VCaP (cell line): ENCODE results near the gene PAX8.

Experiments
- H3K27ac ChIP-seq: fragments of 450-650 bp; 2 replicates; pipeline ENCODE4 v1.5.1; 2017
- TF ChIP-seq, protein P1 (sequence below): fragments of 450-650 bp; conservative IDR thresholded peaks from 2 replicates; pipeline ENCODE4 v1.5.1; 2017; ENCODE audit warnings: mild to moderate bottlenecking, moderate library complexity

The PAX8 gene

DNA sequence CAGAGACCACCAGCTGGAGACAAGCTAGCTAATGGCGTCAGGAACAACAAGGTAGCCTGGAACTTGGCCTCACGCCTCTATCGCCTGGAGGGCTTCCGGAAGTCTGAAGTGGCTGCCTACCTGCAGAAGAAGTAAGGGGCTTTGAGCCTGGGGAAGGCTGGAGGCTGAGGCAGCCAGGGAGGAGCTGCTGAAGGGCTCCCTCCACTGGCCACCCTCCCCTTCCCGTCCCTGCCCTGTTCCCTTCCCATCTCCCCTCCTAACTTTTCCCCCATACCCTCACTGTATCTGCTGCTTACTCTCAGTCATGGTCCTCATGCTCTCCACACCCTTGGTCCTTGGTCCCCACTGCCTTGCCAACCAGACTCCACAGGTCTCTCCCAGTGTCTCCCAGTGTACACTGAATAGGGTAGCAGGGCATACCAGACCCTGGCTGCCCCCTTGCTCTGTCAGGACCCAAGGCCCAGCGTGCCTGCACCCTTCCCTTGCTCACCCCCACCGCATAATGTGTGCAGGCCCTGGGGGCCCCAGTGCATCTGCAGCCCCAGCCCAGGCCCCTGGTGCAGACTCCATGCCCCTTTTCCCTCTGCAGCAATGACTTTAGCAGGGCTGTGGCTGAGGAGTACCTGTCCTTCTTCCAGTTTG lies 86.1 kb downstream of the PAX8 start:
- TF ChIP-seq, protein P1, sequence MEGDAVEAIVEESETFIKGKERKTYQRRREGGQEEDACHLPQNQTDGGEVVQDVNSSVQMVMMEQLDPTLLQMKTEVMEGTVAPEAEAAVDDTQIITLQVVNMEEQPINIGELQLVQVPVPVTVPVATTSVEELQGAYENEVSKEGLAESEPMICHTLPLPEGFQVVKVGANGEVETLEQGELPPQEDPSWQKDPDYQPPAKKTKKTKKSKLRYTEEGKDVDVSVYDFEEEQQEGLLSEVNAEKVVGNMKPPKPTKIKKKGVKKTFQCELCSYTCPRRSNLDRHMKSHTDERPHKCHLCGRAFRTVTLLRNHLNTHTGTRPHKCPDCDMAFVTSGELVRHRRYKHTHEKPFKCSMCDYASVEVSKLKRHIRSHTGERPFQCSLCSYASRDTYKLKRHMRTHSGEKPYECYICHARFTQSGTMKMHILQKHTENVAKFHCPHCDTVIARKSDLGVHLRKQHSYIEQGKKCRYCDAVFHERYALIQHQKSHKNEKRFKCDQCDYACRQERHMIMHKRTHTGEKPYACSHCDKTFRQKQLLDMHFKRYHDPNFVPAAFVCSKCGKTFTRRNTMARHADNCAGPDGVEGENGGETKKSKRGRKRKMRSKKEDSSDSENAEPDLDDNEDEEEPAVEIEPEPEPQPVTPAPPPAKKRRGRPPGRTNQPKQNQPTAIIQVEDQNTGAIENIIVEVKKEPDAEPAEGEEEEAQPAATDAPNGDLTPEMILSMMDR: peak; percentile 14; the same call in 1 of the 2 replicates
- no peak overlapping the region for H3K27ac ChIP-seq

DNA sequence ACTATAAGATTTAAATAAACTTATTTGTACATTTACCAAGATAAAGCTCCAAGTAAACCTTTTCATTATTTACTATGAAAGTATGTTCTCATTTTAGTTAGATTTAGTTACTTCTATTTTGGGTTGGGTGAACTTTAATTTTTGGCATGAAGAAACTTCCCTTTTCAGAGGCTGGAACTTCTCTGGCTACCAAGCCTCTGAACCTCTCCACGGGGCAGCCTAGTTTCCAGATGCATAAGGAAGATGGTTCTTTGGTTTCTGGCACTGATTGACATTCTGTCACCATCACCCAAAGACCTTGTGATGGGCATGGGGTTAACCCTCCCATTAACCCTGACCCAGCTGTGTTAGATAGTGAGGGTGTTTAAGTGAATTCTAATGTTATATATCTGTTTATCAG lies 87.8 kb downstream of the PAX8 start:
- H3K27ac ChIP-seq: no peak overlapping the region
- TF ChIP-seq, protein P1: no peak

DNA sequence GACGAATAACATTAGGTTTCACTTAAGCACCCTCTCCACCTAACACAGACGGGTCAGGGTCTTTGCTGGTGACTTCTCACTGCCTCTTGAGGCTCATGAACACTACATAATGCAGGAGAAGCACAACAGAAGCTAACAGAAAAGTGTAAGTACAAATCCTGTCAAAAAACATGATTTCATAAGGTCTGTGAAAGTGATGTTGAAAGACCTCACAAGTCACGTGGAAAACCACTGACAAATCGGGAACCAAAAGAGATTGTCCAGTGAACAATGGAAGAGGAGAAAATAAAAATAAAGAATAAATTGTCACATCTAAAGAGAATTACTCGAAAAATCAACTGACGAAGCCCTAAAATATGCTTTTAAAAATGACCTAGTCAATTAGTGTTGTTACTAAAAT lies 91.0 kb downstream of the PAX8 start:
- no peak overlapping the region for H3K27ac ChIP-seq
- TF ChIP-seq, protein P1: no peak

DNA sequence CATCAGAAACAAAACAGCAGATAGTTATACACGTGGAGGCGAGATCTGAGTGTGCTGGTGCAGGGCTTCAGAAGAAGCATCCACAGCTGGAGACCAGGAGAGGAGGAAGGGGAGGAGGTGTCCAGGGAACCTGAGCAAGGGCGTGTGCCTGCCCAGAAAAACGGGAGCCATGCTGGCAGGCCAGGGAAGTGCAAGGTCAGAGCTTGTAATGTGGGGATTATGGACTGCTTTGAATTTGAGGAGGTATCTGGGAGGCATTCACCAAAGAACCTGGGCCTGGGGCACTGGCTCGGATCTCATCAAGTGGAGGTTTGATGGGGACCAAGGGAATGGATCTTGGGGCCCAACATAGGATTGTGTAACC lies 92.3 kb downstream of the PAX8 start:
- no peak overlapping the region for H3K27ac ChIP-seq
- TF ChIP-seq, protein P1: no peak

DNA sequence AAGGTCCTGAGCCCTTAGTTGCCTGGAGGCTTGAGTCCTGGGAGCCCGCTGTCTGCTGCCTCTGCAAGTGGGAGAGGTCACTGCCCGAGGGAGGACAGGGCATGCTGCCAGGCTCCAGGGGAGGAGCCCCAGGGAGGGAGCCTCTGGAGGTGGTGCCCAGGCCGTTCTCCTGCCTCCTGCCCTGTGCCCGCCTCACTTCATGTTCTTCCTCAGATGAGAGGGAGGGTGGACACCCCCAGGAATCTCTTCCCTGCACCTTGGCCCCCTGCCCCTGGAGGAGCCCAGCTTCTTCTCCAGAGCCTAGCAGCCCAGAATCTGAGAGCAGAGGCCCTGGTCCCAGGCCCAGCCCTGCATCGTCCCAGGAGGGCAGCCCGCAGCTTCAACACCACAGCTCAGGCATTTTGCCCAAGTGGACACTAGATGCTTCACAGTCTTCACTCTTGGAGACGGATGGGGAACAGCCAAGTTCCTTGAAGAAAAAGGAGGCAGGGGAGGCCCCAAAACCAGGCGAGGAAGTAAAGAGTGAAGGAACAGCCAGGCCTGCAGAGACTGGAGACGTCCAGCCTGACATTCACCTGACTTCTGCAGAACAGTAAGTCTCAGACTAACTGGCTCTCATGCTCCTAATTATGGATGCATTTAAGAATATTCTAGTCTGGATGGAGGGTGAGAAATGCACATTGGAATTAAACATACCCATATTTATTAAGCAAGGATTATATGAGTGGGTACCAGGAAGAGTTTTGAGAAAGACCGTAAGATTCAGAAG lies 92.9 kb downstream of the PAX8 start:
- TF ChIP-seq, protein P1: no peak
- no peak overlapping the region for H3K27ac ChIP-seq

DNA sequence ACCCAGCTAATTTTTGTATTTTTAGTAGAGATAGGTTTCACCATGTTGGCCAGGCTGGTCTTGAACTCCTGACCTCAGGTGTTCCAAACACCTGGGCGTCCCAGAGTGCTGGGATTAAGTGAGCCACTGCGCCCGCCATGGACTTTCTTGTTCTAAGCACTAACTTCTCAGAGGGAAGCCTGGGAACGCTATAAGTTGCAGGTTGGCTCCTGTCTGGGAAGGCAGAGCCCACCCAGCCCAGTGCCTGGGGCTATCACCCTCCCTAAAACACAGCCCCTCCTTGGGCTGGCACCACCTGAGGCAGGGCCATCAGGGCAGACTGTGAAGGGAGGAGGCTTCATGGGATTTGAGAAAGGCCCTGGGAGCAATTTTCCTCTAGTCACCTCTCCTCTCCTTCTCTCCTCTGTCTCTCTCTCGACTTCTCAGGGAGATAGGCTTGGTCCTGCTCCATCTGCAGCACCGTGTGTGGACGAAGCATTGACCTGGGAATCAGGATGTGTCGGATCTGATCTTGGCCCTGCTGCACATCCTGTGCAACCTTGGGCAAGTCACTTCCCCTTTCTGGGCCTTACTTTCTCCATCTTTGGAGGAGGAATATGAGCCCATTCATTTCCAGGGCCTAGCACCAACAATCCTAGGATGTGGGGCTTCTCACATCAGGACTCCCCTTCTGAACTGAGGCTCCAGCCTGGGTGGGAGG lies 94.0 kb downstream of the PAX8 start:
- TF ChIP-seq, protein P1: no peak
- no peak overlapping the region for H3K27ac ChIP-seq

DNA sequence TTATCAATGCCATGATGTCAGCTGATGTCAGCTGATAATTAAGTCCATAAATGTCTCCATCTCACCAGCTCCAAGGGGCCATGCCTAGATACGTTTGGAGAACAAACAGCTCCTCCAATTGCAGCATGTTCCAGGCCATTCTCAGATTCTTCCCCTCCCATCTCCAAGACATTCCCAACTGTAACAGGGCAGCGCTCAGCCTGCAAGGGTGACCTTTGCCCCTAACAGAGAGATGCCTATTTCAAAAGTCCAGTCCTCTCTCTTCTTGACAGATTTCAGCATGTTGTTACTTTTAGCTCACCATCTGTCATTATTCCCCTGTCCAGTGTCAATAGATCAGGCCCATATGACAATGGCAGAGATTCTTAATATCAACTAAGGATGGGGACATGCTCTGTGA lies 95.0 kb downstream of the PAX8 start:
- no peak overlapping the region for H3K27ac ChIP-seq

More for the DNA sequence above, 95.0 kb downstream of the PAX8 start:
- TF ChIP-seq, protein P1: no peak
